ENCODE data around the gene FASLG.

FASLG gene

DNA sequence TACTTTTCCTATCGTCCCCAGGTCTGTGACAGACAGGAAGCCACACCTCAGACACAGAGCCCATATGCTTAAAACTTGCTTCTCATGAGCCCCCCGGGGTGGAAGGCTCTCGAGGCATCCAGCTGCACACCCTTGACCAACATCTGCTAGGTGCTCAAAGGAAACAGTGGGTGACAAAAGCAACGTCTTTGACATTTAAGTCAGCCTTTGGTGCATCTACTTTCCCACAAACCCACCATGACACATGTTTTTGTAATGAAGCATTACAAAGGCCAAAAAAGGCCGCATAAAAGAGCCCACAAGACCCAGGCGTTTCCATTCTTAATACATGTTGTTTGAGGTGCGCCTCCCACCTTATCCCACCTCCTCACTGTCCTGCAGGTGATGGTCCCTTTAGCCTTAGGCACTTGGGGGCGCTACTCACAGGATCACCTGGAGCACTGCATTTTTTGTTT, 11.8 kb upstream of the FASLG start:
- H3K9me3 Mint-ChIP-seq, result no peaks in the 10 kb centered on the region
- TF ChIP-seq, protein P1, sequence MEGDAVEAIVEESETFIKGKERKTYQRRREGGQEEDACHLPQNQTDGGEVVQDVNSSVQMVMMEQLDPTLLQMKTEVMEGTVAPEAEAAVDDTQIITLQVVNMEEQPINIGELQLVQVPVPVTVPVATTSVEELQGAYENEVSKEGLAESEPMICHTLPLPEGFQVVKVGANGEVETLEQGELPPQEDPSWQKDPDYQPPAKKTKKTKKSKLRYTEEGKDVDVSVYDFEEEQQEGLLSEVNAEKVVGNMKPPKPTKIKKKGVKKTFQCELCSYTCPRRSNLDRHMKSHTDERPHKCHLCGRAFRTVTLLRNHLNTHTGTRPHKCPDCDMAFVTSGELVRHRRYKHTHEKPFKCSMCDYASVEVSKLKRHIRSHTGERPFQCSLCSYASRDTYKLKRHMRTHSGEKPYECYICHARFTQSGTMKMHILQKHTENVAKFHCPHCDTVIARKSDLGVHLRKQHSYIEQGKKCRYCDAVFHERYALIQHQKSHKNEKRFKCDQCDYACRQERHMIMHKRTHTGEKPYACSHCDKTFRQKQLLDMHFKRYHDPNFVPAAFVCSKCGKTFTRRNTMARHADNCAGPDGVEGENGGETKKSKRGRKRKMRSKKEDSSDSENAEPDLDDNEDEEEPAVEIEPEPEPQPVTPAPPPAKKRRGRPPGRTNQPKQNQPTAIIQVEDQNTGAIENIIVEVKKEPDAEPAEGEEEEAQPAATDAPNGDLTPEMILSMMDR (IDR thresholded peaks at IDR 0.05), result no peak
- H3K36me3 Mint-ChIP-seq (ENCODE audit: low read depth), result no peaks in the 10 kb centered on the region
- H3K27me3 Mint-ChIP-seq (ENCODE audit: low read depth, poor library complexity), result peaks cover 3% of the 10 kb centered on the region
- no peak overlapping the region for H3K27ac Mint-ChIP-seq
- DNase-seq, result no peak
- H3K4me1 Mint-ChIP-seq, result peaks cover 12% of the 10 kb centered on the region
- H3K4me3 Mint-ChIP-seq, result no peak overlapping the region

- no peaks in the 10 kb centered on the region for H3K36me3 Mint-ChIP-seq (ENCODE audit: low read depth)
- H3K27ac Mint-ChIP-seq, result no peak overlapping the region
- peaks cover 11% of the 10 kb centered on the region for H3K4me1 Mint-ChIP-seq
- no peak overlapping the region for H3K4me3 Mint-ChIP-seq
- TF ChIP-seq, protein P1 (IDR thresholded peaks at IDR 0.05), result no peak
- H3K9me3 Mint-ChIP-seq, result no peaks in the 10 kb centered on the region
- DNase-seq, result no peak
- peaks cover 3% of the 10 kb centered on the region for H3K27me3 Mint-ChIP-seq (ENCODE audit: low read depth, poor library complexity)
Observed at GRCh38 chr1:172647987-172648386, 10.9 kb upstream of the FASLG start.

DNA sequence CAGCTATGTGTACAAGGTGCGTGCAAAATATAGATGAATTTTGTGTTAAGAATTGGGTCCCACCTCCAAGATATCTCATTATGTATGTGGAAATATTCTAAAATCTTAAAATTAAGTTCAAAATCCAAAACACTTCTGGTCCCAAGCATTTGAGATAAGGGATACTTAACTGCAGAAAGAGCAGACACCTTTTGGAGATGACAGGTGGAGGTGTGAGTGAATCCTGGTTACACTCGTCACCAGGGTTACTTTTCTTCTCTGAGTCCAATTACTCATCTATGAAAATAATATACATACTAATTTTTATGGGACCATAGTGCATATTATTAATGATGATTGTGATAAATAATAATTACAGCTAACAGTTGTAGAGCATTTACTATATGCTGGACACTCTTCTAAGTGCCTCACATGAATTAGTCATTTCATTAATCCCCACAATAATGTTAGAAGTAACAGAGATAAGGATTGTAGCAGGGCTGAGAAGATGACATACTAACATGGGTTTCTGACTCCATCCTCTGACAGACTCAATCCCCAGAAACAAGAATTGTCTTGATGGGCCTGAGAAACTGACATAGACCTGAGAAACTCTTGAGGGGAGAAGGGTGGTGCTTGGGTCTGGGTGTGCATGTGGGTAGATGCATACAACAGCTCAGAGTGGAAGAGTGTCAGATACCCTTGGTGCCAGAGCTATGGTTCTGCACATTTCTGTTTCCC, 8.3 kb upstream of the FASLG start:
- Mint-ChIP-seq H3K27ac (no peak overlapping the region), H3K4me3 (no peak overlapping the region), H3K27me3 (ENCODE audit: low read depth, poor library complexity) (peaks cover 3% of the 10 kb centered on the region), H3K9me3 (no peaks in the 10 kb centered on the region), H3K4me1 (no peaks in the 10 kb centered on the region), H3K36me3 (ENCODE audit: low read depth) (no peaks in the 10 kb centered on the region)
- no peak for DNase-seq
- TF ChIP-seq, protein P1 (IDR thresholded peaks at IDR 0.05), result no peak

GRCh38 chr1:172653015-172653709, 5.7 kb upstream of the FASLG start:
- H3K27ac Mint-ChIP-seq, result no peak overlapping the region
- TF ChIP-seq, protein P1 (IDR thresholded peaks at IDR 0.05), result no peak
- no peaks in the 10 kb centered on the region for H3K4me1 Mint-ChIP-seq
- peaks cover 1% of the 10 kb centered on the region for H3K27me3 Mint-ChIP-seq (ENCODE audit: low read depth, poor library complexity)
- DNase-seq, result no peak
- no peaks in the 10 kb centered on the region for H3K36me3 Mint-ChIP-seq (ENCODE audit: low read depth)
- no peak overlapping the region for H3K4me3 Mint-ChIP-seq
- H3K9me3 Mint-ChIP-seq, result no peaks in the 10 kb centered on the region

- Mint-ChIP-seq H3K27ac (no peak overlapping the region), H3K27me3 (ENCODE audit: low read depth, poor library complexity) (no peaks in the 10 kb centered on the region), H3K4me3 (no peak overlapping the region), H3K4me1 (no peaks in the 10 kb centered on the region), H3K9me3 (no peaks in the 10 kb centered on the region), H3K36me3 (ENCODE audit: low read depth) (no peaks in the 10 kb centered on the region)
- TF ChIP-seq, protein P1 (IDR thresholded peaks at IDR 0.05), result no peak
- DNase-seq, result no peak
Observed at GRCh38 chr1:172654535-172654934, 4.4 kb upstream of the FASLG start.
